Neural cell (in vitro differentiated cells): Measurements from ENCODE around the gene CRHR1. TPM values are rescaled to one million over a fixed set of nuclear protein-coding genes. Genes with fewer than 3 reads are reported as not detected.

Source experiments
- H2AFZ ChIP-seq: fragments of 200-600, 300-800 bp; sonication (generic), shearing (Covaris generic); 2 replicates; pipeline ENCODE4 v1.6.0; 2014; ENCODE audit warnings: low read depth, mild to moderate bottlenecking, antibody characterized with exemption, low read length, moderate library complexity
- H3F3A ChIP-seq: fragments of 200-600 bp; shearing (Covaris generic); 2 replicates; pipeline ENCODE4 v1.6.1; 2016; ENCODE audit warnings: mild to moderate bottlenecking, moderate library complexity, mixed read lengths, antibody characterized with exemption, low read length; ENCODE audit not compliant: insufficient read depth, poor library complexity, severe bottlenecking
- H3K27ac ChIP-seq: fragments of 200-600, 300-800 bp; sonication (generic), shearing (Covaris generic); 2 replicates; pipeline ENCODE4 v1.5.1; 2014; ENCODE audit warnings: mild to moderate bottlenecking, low read length, moderate library complexity
- H3K27me3 ChIP-seq: fragments of 300-800, 200-600 bp; sonication (generic), shearing (Covaris generic); 2 replicates; pipeline ENCODE4 v1.6.0; 2014; ENCODE audit warnings: mild to moderate bottlenecking, low read depth, low read length, moderate library complexity; ENCODE audit not compliant: insufficient read depth
- H3K36me3 ChIP-seq: fragments of 300-800, 200-600 bp; sonication (generic), shearing (Covaris generic); 2 replicates; pipeline ENCODE4 v1.5.1; 2014; ENCODE audit warnings: mild to moderate bottlenecking, antibody characterized with exemption, low read length, moderate library complexity; ENCODE audit not compliant: insufficient read depth
- H3K4me2 ChIP-seq: fragments of 300-800, 200-600 bp; sonication (generic), shearing (Covaris generic); 2 replicates; pipeline ENCODE4 v1.6.0; 2014; ENCODE audit warnings: mild to moderate bottlenecking, low read length
- H3K4me3 ChIP-seq: fragments of 300-800, 200-600 bp; sonication (generic), shearing (Covaris generic); 2 replicates; pipeline ENCODE4 v1.5.1; 2014; ENCODE audit warnings: mild to moderate bottlenecking, low read length, moderate library complexity
- H3K79me2 ChIP-seq: fragments of 200-600 bp; shearing (Covaris generic); replicated peaks from 2 replicates; pipeline ENCODE4 v1.6.0; 2014; ENCODE audit warnings: mild to moderate bottlenecking, low read length, moderate library complexity; ENCODE audit not compliant: insufficient read depth
- H3K9ac ChIP-seq: fragments of 300-800, 200-600 bp; sonication (generic), shearing (Covaris generic); 2 replicates; pipeline ENCODE4 v1.6.1; 2016; ENCODE audit warnings: mild to moderate bottlenecking, low read length, mixed read lengths
- H3K9me2 ChIP-seq: fragments of 200-600 bp; shearing (Covaris generic); 2 replicates; pipeline ENCODE4 v1.6.1; 2016; ENCODE audit warnings: mild to moderate bottlenecking, low read length, mixed read lengths; ENCODE audit not compliant: insufficient read depth
- H3K9me3 ChIP-seq: fragments of 200-600, 300-800 bp; sonication (generic), shearing (Covaris generic); 2 replicates; pipeline ENCODE4 v1.6.1; 2016; ENCODE audit warnings: mild to moderate bottlenecking, mixed run types, low read length, moderate library complexity, mixed read lengths
- H4K20me1 ChIP-seq: fragments of 200-600 bp; shearing (Covaris generic); 2 replicates; pipeline ENCODE4 v1.6.1; 2016; ENCODE audit warnings: mild to moderate bottlenecking, mixed run types; ENCODE audit not compliant: insufficient read depth
- EP300 ChIP-seq: fragments of 450-650 bp; conservative IDR thresholded peaks from 2 replicates; pipeline ENCODE4 v1.6.1; 2014; ENCODE audit warnings: antibody characterized with exemption, mild to moderate bottlenecking, moderate library complexity; ENCODE audit not compliant: poor library complexity, severe bottlenecking
- EZH2 ChIP-seq: fragments of 200-600, 300-800 bp; shearing (Covaris generic), sonication (generic); IDR thresholded peaks from 2 replicates; pipeline ENCODE4 v1.6.1; 2014; ENCODE audit warnings: antibody characterized with exemption, low read length, borderline replicate concordance, mild to moderate bottlenecking; ENCODE audit not compliant: insufficient read depth, poor library complexity, severe bottlenecking
- MXI1 ChIP-seq: fragments of 450-650 bp; conservative IDR thresholded peaks from 2 replicates; pipeline ENCODE4 v1.6.1; 2014; ENCODE audit warnings: antibody characterized with exemption, mild to moderate bottlenecking; ENCODE audit not compliant: poor library complexity, severe bottlenecking
- POLR2AphosphoS5 ChIP-seq: IDR thresholded peaks from 2 replicates; pipeline ENCODE4 v1.6.1; 2012
- RAD21 ChIP-seq: fragments of 450-650 bp; conservative IDR thresholded peaks from 2 replicates; pipeline ENCODE4 v1.6.1; 2014; ENCODE audit warnings: antibody characterized with exemption, mild to moderate bottlenecking, moderate library complexity
- SMC3 ChIP-seq: fragments of 450-650 bp; conservative IDR thresholded peaks from 2 replicates; pipeline ENCODE4 v1.6.1; 2014; ENCODE audit warnings: antibody characterized with exemption, mild to moderate bottlenecking, moderate library complexity; ENCODE audit not compliant: poor library complexity
- TAF1 ChIP-seq: IDR thresholded peaks from 2 replicates; pipeline ENCODE4 v1.6.1; 2012; ENCODE audit warnings: low read depth
- polyA plus RNA-seq: library from polyadenylated mRNA; depleted of rRNA; stranded (reverse); fragments of >200 nt; gene quantifications from 2 replicates; pipeline ENCODE4 v1.2.3, GENCODE V29; 2014
- TF ChIP-seq, protein P1 (sequence below): fragments of 450-650 bp; IDR thresholded peaks from 2 replicates; pipeline ENCODE4 v1.5.1; 2014; ENCODE audit warnings: antibody characterized with exemption, mild to moderate bottlenecking, moderate library complexity; ENCODE audit not compliant: poor library complexity, severe bottlenecking
- TF ChIP-seq, protein P2 (sequence below): IDR thresholded peaks from 2 replicates; pipeline ENCODE4 v1.6.1; 2012; ENCODE audit warnings: borderline replicate concordance

Gene CRHR1
- polyA plus RNA-seq, 1 donor from 2014 or later = 4.5 TPM

DNA sequence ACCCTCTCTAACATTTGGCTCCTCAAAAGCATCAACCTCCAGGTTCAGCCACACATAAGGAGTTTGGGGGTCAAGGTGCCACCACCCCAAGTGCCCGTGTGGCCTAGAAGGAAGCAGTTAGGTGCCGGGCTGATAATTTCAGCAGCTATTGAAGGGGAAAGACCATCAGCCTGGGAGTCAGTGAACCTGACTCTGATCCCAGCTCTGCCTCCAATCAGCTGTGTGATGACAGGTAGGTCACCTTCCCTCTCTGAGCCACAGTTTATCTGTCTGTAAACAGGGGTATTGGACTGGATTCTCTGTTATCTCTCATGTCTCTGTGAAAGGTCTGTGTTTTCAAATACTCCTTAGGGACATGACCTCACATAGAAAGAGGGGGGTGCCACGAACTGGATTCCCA is 3.9 kb downstream of the CRHR1 start:
- H3F3A ChIP-seq = no peaks in the 10 kb centered on the region
- no peak overlapping the region for H3K9ac ChIP-seq
- no peaks in the 10 kb centered on the region for H3K36me3 ChIP-seq
- H3K4me3 ChIP-seq = no peak overlapping the region
- H3K9me2 ChIP-seq = no peaks in the 10 kb centered on the region
- no peak overlapping the region for H3K27ac ChIP-seq
- H3K79me2 ChIP-seq = no peaks in the 10 kb centered on the region
- no peak overlapping the region for H3K4me2 ChIP-seq
- peaks cover 33% of the 10 kb centered on the region for H3K27me3 ChIP-seq
- no peaks in the 10 kb centered on the region for H4K20me1 ChIP-seq
- H2AFZ ChIP-seq = no peak overlapping the region
- no peaks in the 10 kb centered on the region for H3K9me3 ChIP-seq
- TF ChIP-seq, protein P1, sequence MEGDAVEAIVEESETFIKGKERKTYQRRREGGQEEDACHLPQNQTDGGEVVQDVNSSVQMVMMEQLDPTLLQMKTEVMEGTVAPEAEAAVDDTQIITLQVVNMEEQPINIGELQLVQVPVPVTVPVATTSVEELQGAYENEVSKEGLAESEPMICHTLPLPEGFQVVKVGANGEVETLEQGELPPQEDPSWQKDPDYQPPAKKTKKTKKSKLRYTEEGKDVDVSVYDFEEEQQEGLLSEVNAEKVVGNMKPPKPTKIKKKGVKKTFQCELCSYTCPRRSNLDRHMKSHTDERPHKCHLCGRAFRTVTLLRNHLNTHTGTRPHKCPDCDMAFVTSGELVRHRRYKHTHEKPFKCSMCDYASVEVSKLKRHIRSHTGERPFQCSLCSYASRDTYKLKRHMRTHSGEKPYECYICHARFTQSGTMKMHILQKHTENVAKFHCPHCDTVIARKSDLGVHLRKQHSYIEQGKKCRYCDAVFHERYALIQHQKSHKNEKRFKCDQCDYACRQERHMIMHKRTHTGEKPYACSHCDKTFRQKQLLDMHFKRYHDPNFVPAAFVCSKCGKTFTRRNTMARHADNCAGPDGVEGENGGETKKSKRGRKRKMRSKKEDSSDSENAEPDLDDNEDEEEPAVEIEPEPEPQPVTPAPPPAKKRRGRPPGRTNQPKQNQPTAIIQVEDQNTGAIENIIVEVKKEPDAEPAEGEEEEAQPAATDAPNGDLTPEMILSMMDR = no peak
- TF ChIP-seq MXI1 (no peak), TAF1 (no peak), SMC3 (no peak), RAD21 (no peak), POLR2AphosphoS5 (no peak), EP300 (no peak), EZH2 (no peak)
- TF ChIP-seq, protein P2, sequence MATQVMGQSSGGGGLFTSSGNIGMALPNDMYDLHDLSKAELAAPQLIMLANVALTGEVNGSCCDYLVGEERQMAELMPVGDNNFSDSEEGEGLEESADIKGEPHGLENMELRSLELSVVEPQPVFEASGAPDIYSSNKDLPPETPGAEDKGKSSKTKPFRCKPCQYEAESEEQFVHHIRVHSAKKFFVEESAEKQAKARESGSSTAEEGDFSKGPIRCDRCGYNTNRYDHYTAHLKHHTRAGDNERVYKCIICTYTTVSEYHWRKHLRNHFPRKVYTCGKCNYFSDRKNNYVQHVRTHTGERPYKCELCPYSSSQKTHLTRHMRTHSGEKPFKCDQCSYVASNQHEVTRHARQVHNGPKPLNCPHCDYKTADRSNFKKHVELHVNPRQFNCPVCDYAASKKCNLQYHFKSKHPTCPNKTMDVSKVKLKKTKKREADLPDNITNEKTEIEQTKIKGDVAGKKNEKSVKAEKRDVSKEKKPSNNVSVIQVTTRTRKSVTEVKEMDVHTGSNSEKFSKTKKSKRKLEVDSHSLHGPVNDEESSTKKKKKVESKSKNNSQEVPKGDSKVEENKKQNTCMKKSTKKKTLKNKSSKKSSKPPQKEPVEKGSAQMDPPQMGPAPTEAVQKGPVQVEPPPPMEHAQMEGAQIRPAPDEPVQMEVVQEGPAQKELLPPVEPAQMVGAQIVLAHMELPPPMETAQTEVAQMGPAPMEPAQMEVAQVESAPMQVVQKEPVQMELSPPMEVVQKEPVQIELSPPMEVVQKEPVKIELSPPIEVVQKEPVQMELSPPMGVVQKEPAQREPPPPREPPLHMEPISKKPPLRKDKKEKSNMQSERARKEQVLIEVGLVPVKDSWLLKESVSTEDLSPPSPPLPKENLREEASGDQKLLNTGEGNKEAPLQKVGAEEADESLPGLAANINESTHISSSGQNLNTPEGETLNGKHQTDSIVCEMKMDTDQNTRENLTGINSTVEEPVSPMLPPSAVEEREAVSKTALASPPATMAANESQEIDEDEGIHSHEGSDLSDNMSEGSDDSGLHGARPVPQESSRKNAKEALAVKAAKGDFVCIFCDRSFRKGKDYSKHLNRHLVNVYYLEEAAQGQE = no peak

DNA sequence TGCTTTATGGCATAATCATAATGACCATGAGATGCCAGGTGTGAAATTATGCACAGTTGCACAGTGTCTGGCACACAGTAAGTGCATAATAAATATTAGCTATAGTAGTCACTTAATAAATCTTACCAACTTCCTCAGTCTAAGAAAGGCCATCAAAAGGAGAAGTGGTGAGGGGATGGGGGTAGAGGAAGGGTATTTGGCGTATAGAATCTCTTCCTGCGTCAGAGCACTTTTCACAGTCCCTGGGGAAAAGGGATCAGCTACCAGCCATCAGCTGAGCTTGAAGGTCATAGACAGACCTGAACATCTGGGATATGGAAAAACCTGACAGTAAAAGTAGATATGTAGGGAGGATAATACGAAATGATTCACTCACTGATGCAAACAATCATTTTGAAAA is 5.8 kb downstream of the CRHR1 start:
- no peaks in the 10 kb centered on the region for H3F3A ChIP-seq
- H2AFZ ChIP-seq = no peak overlapping the region
- no peaks in the 10 kb centered on the region for H3K36me3 ChIP-seq
- TF ChIP-seq EZH2 = no peak
- no peak for TF ChIP-seq POLR2AphosphoS5
- TF ChIP-seq MXI1 = no peak
- no peak for TF ChIP-seq SMC3
- TF ChIP-seq, protein P2 = no peak
- TF ChIP-seq, protein P1 = no peak
- no peak for TF ChIP-seq RAD21
- TF ChIP-seq EP300 = no peak
- TF ChIP-seq TAF1 = no peak
- no peak overlapping the region for H3K9ac ChIP-seq
- no peaks in the 10 kb centered on the region for H3K9me2 ChIP-seq
- no peak overlapping the region for H3K27ac ChIP-seq
- no peak overlapping the region for H3K4me3 ChIP-seq
- no peaks in the 10 kb centered on the region for H3K79me2 ChIP-seq
- H3K4me2 ChIP-seq = no peak overlapping the region
- no peaks in the 10 kb centered on the region for H3K9me3 ChIP-seq
- peaks cover 16% of the 10 kb centered on the region for H3K27me3 ChIP-seq
- no peaks in the 10 kb centered on the region for H4K20me1 ChIP-seq
